ENCODE results near the gene ANKS6. TPM values are rescaled to one million over a fixed set of nuclear protein-coding genes. Genes with fewer than 3 reads are reported as not detected.
A peak's percentile ranks its signal among the peaks of the same experiment; 100 is the strongest.

ANKS6 gene
- total RNA-seq, 1 experiment from 2014 or later = 46.3 TPM

DNA sequence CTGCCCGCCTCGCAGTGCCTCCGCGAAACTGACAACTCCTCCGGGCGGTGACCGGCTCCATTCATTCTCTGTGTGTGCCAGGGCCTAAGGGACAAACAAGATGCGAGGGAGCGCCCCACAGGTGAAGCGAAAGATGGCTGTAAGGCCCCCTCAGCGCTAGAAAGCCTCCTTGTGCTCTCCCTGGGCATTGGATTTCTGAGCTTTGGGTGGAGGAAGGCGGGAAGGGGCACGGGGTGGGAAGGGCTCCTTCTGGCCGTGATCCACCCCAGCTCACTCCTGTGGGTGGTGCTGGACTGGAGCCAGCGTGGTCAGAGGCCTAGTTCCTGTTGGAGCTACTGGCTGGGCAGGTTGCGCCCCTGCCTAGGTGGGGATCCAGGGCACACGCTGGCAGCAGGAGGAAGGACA, 12.1 kb upstream of the ANKS6 start:
- DNase-seq = no peak
- no peak overlapping the region for H3K14ac ChIP-seq (ENCODE audit: insufficient read depth, low read length)
- peaks cover 8% of the 10 kb centered on the region for H3K23me2 ChIP-seq (ENCODE audit: insufficient read length, low read depth, low read length, poor library complexity, severe bottlenecking)
- peak overlapping the region; percentile 52 for H3K4me2 ChIP-seq (ENCODE audit: insufficient read depth, insufficient read length, low read length)
- H4K91ac ChIP-seq (ENCODE audit: insufficient read length, low read depth, low read length) = no peak overlapping the region
- no peaks in the 10 kb centered on the region for H3K27me3 ChIP-seq (ENCODE audit: insufficient read depth, low read length)
- Mint-ChIP-seq H3K9me3 (no peaks in the 10 kb centered on the region), H3K27me3 (ENCODE audit: low read depth) (peaks cover 27% of the 10 kb centered on the region), H3K27ac (no peak overlapping the region), H3K4me3 (peak overlapping the region; percentile 74 to 87), H3K36me3 (ENCODE audit: insufficient read depth in 1 of 3, low read depth in 3 of 3) (peaks cover 0 to 12% (median 0%) of the 10 kb centered on the region in 3 experiments; a peak in 2 of 7 replicates), H3K4me1 (peaks cover 38 to 54% of the 10 kb centered on the region in 2 experiments)
- H3K4ac ChIP-seq (ENCODE audit: low read depth, low read length) = no peak overlapping the region
- no peaks in the 10 kb centered on the region for H4K20me1 ChIP-seq (ENCODE audit: control insufficient read depth, insufficient read depth, insufficient read length)
- H3K9ac ChIP-seq (ENCODE audit: extremely low read depth, insufficient read length, low read length) = no peak overlapping the region
- no peak overlapping the region for H3K23ac ChIP-seq (ENCODE audit: insufficient read length, low read depth, low read length)
- TF ChIP-seq, protein P1, sequence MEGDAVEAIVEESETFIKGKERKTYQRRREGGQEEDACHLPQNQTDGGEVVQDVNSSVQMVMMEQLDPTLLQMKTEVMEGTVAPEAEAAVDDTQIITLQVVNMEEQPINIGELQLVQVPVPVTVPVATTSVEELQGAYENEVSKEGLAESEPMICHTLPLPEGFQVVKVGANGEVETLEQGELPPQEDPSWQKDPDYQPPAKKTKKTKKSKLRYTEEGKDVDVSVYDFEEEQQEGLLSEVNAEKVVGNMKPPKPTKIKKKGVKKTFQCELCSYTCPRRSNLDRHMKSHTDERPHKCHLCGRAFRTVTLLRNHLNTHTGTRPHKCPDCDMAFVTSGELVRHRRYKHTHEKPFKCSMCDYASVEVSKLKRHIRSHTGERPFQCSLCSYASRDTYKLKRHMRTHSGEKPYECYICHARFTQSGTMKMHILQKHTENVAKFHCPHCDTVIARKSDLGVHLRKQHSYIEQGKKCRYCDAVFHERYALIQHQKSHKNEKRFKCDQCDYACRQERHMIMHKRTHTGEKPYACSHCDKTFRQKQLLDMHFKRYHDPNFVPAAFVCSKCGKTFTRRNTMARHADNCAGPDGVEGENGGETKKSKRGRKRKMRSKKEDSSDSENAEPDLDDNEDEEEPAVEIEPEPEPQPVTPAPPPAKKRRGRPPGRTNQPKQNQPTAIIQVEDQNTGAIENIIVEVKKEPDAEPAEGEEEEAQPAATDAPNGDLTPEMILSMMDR (conservative IDR thresholded peaks at IDR 0.05) = no peak
- no peak overlapping the region for H2AK5ac ChIP-seq (ENCODE audit: insufficient read length, low read length)
- no peak overlapping the region for H2AFZ ChIP-seq (ENCODE audit: low read length)
- H2BK12ac ChIP-seq (ENCODE audit: insufficient read length, low read depth, low read length) = no peak overlapping the region
- H3K4me1 ChIP-seq (ENCODE audit: insufficient read depth, low read length) = no peaks in the 10 kb centered on the region
- no peak overlapping the region for H3K18ac ChIP-seq (ENCODE audit: insufficient read length, low read depth, low read length)
- H4K5ac ChIP-seq (ENCODE audit: insufficient read length, low read depth, low read length) = no peak overlapping the region
- no peak overlapping the region for H2BK120ac ChIP-seq (ENCODE audit: low read depth, low read length, poor library complexity, severe bottlenecking)
- H3K27ac ChIP-seq (ENCODE audit: insufficient read length, low read depth, low read length) = no peak overlapping the region
- no peak overlapping the region for H2BK20ac ChIP-seq (ENCODE audit: low read depth, low read length, poor library complexity, severe bottlenecking)
- H3K56ac ChIP-seq (ENCODE audit: insufficient read length, low read depth, low read length) = no peak overlapping the region
- WGBS (ENCODE audit: extremely low coverage, insufficient read length, low lambda C conversion rate) = no CpG with 5 or more reads among the region's 17 CpGs
- H2BK15ac ChIP-seq (ENCODE audit: low read depth, low read length) = no peak overlapping the region
- no peaks in the 10 kb centered on the region for H3K79me1 ChIP-seq (ENCODE audit: insufficient read depth, low read depth, low read length, poor library complexity, severe bottlenecking)
- no peaks in the 10 kb centered on the region for H3K79me2 ChIP-seq (ENCODE audit: insufficient read depth, low read length)
- no peak overlapping the region for H2BK5ac ChIP-seq (ENCODE audit: insufficient read length, low read length)
- no peak overlapping the region for H3T11ph ChIP-seq (ENCODE audit: low read length)
- H4K8ac ChIP-seq (replicated peaks; ENCODE audit: insufficient read length, low read depth, low read length) = no peak overlapping the region
- no peaks in the 10 kb centered on the region for H3K9me3 ChIP-seq (ENCODE audit: control insufficient read depth, low read depth, low read length)
